ENCODE measurements around the gene NFIB.

The NFIB gene

GRCh38 chr9:14057368-14058324 lies 256.3 kb downstream of the NFIB start:
- DNase-seq: no peak

- DNase-seq: no peak
These were observed 257.6 kb downstream of the NFIB start for GRCh38 chr9:14056316-14056861.

GRCh38 chr9:14054096-14054495 lies 259.8 kb downstream of the NFIB start:
- no peak for DNase-seq

- no peak for DNase-seq
These were observed 261.6 kb downstream of the NFIB start for GRCh38 chr9:14052359-14052758.

- DNase-seq: no peak
These were observed 262.5 kb downstream of the NFIB start for GRCh38 chr9:14051419-14051818.

- DNase-seq: no peak
These were observed 270.5 kb downstream of the NFIB start for GRCh38 chr9:14043483-14043882.

- no peak for DNase-seq
These were observed 276.6 kb downstream of the NFIB start for GRCh38 chr9:14037331-14037730.

GRCh38 chr9:14033067-14033466 lies 280.9 kb downstream of the NFIB start:
- DNase-seq: no peak
